SKM-1 treated with dmso at 0.1 percent for 144 hours (cell line): ENCODE results near the gene CNMD.

Source experiments
- DNase-seq: peaks from one replicate; lab custom pipeline; 2025; ENCODE audit not compliant: unreplicated experiment; lab: John Stamatoyannopoulos, UW

CNMD gene

DNA sequence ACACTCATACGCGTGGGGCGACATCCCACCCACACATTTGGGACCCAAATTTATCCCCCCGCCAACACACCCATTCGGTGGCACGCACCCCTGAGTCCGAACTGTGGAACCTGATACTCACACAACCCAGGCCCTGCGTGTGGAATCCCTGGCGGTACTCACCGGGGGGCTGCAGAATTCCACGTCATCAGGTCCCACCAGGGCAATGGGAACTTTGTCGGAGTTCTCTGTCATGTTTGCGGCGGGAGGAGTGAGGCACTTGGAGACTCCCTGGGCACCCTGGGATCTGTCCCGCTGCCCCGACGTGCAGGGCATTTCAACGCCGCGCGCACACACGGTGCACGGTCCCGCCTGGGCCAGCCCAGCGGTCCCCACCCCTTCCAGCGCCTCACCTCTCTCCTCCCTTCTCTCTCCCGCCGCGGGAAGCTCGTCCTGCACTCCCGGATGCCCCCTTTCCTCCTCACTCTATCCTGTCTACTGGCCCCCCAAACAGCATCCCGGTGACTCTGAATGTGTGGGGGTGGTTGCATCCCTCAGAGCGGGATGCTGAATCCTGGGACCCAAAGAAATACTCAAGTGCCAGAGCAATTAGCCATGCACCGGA lies at the start of gene CNMD:
TSS of gene CNMD (minus strand) at position 353 of the 604 bp plus-strand sequence. CDS start at position 234, 119 bp downstream.
- DNase-seq, result no peak

DNA sequence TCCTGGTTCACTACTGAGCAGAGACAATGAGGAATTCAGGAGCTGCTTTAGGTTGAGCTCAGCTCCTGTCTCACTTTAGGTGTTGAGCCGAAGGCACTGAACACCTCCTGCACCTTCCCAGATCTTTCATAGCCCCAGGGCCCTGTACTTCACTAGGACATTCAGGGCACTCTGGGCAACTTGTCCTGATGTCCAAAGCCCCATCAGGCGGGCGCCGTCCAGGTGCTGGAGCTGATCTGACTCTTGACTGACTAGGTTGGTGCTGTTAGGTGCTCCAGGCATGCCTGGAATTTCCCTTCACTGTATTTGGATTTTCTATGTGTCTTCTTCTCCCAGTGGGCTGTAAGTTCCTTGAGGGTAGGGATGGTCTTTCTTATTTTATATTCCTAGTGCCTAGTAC lies 48.4 kb upstream of the CNMD start:
- no peak for DNase-seq

DNA sequence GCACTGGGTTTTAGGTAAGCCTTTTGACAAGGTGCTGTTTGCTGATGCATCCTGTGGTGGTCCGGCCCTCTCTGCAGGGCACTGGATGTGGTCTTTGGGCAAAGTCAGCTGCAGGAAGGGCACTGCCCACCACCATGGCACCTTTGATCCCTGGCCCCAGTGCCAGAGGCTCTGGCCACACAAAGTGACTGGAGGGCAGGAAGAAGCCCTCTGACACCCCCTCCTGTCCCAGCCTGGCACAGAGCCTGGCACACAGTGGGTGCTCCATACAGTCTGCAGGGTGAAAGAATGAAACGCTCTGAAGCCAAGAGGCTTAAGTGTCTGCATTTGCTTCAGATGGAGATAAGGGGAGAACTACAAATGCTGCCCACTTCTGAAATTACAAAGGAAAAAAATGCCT lies 47.6 kb upstream of the CNMD start:
- DNase-seq, result no peak

DNA sequence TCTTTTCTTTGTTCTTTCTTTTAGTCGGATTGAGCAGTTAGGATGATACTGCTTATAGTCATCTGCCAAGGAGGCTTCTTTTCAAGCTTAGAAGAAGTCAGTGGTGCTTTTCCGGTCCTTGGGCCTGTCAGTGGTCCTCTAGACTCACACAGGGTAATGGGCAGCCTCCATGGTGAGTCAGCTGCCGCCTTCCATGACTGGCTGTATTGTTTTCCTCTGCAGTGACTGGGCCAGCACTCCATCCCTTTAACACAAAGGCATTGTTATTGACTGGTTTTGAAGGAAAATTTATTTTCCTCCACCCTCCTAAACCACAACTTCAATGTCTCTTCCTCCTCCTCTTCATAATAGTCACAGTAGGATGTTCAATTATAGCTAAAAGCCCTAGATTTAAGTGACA lies 47.1 kb upstream of the CNMD start:
- no peak for DNase-seq

DNA sequence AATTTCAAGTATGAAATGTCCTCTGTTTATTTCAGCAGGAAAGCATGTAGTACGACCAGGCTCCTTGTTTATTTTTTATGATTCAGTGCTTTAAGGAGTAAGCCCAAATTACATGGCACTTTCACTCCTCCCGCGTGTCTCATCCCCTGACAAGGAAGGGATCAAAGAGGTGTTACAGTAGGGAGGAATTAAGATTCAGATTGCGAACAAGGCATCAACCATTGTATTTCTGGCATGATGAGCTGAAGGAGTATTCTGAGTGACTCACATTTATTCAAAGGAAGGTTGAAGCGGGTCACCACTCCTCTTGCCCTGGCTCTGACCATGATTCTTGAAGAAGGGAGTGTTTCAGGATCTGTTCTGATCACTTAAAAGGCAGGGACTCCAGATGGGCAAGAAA lies 46.1 kb upstream of the CNMD start:
- DNase-seq, result no peak

DNA sequence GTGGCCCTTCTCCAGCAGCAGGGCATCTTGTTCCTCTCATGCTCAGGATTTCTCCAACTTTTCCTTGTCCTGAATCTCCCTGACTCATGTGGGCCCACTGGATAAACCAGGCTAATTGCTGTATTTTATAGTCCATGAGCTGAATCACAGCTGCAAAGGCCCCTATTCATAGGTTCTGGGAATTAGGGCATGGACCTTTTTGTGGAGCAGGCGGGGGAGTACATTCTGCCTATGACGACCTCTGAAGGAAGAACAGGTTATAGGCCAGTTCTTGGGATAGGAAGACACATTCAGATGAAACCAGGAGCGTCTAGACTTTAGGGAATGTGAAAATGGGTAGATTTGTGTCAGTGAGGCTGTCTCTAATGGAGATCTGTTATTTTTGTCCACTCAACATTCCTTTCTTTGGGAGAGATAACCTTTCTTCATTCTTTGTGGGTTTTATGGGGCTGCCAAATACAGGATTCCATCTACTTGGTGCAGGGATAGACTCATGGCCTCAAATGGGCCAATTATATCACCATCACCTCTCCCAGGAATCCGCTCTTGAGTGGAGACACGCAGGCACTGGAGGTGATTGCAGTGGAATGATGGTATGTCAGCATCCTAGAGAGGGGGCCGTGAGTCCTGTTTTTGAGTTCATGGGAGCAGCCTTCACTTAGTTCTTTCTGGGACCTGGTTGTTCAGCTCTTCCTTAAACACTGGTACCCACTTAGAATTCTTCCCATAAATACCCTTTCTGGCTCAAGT lies 45.1 kb upstream of the CNMD start:
- DNase-seq, result no peak

DNA sequence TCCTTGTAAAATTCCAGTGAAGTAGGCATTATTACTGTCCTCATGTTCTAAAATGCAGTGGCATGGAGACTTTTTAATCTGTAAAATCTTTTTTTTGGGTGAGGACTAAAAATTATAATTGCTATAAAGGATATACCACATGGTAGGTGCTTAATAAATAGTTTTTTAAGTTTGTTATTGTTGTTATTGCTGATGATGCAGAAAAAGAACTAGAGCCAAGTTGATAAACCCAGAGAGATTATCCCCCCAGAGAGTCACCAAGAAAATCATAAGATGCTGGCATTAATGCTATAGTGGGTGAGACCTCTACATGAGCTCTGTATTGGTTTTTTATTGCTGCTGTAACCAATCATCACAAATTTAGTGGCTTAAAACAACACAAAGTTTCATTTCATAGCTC lies 44.3 kb upstream of the CNMD start:
- DNase-seq, result no peak

DNA sequence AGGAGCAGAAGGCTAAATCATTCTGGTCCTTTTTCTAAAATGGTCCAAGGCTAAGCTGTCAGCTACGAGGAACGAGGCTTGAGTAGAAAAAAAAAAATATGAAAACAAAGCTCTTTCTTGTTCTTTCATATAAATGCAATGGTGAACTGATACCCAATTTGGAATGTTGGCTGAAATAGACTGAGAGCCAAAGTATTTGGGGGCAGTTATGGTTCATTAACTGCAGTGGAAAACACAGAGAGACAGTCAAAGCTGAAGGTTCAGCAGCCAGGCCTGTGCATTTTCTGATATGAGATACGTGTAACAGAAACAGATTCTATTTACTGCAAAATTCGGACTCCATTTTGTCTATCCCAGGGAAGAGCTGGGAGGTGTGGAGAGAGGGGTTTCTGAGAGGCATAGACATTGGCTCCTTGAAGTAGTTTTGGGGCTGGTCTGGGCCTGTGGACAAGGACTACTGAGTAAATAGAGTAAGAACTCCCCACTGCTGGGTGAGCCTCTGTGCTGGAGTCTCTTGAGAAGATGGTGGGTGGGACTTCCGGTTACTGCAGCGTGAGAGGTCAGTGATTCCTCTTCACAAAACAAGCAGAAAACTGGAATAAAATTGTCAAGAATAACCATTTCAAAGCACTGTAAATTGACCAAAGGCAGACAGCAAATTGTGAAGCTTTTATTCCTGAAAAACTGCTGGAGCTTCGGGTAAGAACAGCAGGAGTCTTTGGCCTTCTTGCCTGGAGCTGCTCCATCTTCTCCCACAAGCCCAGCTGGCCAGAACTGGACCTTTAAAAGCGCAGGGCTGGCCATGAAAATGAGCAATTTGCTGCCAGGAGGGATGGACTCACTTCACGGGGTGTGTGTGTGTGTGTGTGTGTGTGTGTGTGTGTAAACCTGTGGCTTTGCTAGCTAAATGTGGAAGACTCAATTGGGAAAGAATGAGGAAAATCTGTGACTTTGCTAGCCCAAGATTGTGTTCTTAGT lies 43.1 kb upstream of the CNMD start:
- no peak for DNase-seq

DNA sequence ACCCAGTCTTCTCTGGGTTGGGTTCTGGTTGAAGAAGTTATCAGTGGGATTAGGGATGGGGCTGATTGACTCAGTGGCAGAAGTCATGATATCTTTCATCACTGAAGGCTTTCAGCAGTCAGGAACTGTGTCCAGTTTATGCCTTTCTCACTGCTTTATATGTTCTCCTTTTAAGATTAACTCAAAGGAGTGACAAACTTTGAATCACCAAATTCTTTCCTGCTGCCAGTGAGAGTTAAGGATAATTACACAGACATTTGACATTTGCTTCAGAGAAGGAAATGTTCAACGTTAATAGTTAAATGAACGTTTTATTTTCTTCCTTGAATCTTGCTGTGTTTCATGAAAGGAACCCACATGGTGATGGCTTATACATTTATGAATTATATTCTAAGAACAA lies 41.0 kb upstream of the CNMD start:
- no peak for DNase-seq

DNA sequence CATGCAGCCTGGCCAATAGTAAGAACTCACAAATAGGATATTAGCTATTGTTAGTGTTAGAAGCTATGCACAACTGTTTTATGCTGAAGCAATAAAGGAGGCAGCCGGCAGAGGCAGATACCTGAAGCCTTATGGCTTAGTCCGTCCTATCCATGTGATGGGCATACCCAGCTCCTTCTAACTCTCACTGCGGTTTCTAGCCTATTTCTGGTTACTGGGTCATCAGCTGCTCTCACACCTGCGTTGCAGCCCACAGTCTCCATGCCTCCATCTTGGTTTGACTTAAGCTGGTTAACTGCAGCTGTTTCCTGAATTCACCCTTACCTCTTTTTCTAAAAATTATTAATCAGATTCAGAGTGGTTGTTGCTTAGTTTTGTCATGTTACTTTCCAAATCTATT lies 40.5 kb upstream of the CNMD start:
- DNase-seq, result no peak

DNA sequence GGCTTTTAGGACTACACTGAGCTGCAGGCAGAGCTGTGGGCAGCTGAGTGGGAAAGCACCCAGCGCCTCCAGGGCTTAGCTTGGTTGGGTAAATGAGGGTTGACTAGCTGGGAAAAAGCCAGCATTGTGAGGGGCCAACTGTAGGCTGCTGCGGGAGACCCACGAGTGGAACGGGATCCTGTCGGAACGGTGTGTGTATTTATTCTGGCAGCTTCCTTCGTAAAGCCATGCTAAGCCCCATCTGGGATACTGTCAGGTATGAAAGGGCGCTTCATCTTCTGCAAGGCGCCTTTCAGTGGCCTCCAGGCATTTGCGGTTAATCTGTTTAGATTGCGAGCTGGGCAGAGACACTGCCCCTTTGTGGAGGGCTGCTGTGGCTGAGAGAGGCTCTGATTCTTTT lies 39.5 kb upstream of the CNMD start:
- no peak for DNase-seq

DNA sequence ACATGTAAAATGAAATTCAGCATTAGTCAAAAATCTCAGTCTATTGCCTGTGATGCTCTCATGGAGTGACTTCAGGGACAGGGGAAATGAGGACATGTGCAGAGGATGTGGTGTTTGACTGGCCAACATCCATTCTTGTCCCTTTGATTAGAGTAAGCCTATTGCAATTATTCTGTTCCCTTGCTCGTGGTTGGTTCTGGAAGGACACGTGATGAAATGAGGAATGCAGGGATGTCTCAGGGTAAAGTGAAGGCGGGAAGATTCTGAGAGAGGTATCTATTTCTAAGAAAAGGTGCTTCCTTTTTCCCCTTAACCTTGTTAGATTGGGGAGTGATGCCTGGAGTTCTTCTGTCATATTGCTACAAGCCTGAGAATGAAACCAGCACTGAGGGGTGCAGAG lies 37.1 kb upstream of the CNMD start:
- no peak for DNase-seq

DNA sequence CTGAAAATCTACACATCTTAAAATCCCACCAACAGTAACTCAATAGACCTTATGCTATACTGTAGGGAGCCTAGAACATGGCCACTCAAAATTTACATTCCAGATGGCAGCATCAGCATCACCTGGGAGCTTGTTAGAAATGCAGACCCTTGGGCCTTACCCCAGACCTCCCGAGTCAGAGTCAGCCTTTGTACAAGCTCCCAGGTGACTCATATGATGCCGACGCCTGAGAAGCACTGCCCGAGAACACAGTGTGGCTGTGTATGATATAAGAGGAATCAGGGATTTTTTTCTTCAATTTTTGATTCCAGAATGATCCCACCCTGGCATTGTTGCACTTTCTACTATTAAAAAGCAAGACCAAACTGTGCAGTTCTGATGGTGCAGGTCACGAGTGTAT lies 35.9 kb upstream of the CNMD start:
- DNase-seq, result no peak

DNA sequence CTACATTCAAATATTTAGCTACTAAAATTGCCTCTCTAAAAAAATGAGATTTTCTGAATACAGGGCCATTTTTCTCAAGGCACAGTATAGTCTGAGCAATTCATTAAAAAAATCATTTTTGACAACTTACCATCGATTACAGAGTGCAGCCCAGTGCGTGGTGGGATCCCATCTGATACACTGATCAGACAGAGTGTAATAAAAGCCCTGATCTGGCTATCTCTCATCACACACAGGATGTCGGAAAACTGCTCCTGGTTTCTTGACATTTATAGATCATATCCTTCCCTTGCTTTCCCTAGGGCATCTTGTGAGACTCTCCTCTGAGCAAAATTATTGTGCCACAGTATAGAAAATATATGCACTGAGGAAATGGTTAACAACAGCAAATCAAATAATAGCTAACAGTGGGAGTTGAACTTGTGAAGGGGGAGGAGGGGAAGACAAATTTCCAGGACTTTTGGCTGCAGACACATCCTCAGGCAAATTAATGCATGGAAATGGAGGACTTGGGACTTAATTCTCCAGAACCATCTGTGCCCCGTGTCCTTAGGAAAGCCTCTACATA lies 28.4 kb upstream of the CNMD start:
- DNase-seq, result no peak

DNA sequence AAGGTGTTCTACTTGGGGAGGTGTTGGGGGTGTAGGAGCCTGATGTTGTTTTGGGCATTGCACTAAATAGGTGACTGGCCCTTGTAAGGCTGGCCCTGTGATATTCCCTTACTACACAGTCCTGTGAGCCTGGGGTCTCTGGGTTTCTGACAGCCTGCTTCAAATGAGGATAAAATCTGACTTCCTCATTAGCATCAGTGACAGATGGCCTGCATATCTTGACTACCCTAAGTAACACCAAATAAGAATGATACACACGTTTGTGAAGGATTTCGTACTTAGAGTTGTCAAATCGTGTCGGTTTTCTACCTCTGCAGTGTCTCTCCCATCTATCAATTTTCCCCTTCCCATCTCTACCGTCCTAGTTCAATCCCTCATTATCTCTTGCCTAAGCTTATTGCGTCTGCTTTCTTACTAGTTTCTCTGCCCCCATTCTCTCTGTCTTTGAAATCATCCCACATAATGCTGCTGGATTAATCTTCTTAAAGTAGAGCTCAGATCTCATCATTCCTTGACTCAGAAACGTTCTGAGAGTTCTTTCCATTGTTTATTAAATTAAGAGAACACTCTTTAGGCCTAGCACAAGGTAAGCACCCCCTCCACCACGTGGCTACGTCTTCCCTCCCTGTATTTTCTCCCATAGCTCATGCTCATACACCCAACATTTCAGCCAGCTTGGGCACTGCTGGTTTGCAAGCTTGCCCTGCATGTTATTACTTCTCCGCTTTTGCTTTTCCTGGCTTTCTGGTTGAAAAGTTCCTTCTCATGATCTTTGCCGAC lies 26.2 kb upstream of the CNMD start:
- no peak for DNase-seq

DNA sequence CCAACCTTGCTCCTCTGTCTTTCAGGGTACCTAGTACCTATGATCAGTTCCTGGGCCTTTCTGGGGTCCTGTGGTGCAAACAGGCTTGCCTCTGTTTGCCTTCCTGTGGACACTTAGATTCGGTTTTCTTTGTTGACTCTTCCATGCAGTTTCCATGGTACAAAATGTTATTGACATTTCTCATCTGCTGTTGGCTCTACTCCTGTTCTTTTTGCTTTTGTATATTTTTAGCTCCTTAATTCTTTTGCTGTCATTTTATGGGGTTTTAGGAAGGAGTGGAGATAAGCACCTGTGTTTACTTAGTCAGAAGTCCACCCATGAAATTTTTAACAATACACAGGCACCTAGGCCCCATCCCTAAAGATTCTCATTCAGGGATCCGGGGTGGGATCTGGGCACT lies 20.5 kb upstream of the CNMD start:
- DNase-seq, result no peak

DNA sequence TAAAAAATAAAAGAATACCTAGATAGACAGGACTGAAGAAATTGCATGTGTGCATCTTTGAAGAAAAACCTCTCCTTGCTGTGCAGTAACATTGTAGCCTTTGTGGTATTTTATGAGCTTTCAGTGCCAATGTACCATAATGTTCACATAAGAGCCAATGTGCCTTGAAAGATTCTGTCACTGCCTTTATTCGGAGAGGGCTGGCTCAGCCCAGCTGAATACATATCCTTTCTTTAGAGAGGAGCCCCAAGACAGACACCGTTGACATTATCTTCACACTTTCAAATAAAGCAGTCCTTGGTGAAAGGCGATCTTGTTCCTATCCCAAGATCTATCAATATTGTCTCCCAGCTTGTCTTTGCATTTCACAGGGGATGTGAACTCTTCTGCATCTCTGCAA lies 18.5 kb upstream of the CNMD start:
- no peak for DNase-seq

DNA sequence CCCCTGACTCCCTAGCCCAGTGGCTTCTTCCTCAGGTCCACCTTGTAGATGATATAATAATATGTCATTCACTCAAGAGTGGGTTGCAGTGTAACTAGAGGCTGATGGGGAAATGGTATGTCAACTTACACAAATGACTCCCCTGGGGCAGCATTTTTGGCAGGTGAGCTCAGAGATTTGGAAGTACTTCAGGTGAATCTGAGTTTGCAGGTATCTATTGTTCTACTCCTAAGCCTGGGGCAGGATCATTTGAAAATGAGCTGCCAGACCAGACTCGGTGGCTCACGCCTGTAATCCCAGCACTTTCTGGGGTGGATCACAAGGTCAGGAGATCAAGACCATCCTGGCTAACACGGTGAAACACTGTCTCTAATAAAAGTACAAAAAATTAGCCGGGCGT lies 11.6 kb upstream of the CNMD start:
- no peak for DNase-seq

DNA sequence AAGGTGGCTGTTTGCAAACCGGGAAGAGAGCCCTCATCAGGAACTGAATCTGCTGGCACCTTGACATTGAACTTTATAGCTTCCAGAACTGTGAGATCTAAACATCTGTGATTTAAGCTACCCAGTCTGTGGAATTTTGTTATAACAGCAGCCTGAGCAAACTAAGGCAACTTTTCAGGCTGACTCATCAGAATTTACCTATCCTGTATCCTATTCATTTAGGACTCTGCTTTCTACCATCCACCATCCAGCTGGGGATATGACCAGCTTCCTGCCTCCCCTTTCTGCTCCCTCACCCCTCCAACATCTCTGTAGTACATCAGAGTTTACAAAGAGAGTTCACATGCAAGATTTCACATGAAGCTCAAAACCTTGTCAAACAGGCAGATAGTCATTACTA lies 11.1 kb upstream of the CNMD start:
- no peak for DNase-seq

DNA sequence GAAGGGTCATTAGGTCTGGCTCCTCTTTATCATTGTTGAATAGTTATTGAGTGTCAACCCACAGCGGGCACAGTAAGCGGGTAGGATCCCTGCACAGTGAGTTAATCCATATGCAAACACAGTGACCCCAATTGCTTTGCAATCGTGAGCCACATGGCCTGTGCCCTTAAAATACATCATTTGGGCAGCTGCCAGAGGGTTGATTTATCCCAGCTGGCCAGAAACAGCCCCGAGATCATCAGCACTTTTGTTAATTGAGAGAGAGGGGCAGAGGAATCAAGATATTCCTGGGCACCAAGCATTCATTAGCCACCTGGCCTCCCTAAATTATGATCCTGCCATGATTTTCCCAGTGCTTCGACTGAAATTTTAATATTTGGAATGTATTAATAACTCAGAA lies 9.8 kb upstream of the CNMD start:
- no peak for DNase-seq

DNA sequence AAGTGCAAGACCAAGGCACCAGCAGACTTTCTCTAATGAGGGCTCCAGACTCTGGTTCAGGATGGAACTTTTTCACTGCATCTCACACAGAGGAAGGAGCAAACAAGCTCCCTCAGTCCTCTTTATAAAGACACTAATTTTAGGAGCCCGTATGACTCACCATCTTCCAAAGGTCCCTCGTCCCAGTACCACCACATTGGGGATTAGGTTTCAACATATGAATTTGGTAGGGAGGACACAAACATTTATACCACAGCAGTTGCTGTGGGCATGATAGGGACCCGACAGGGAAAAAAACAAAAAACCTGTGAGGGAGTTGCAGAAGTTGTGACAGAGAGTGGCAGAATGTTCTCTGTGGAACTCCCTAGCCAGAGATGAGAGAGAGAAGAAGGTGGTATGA lies 6.5 kb upstream of the CNMD start:
- no peak for DNase-seq
